NCI-H1694 treated with DMSO at 0.1 percent for 48 hours (cell line): ENCODE data around the gene DCAF10.
"Not testable (repeated sequence)": the region's sequence is repeated elsewhere in the genome, so short reads cannot be mapped to it uniquely, and the experiment has no call there.

Experiments used
- DNase-seq: peaks from one replicate; lab custom pipeline; 2025; lab: John Stamatoyannopoulos, UW

Gene DCAF10

GRCh38 chr9:37908698-37909186 is 108.1 kb downstream of the DCAF10 start:
- DNase-seq: no peak

GRCh38 chr9:37909326-37909725 is 108.7 kb downstream of the DCAF10 start:
- no peak for DNase-seq

- DNase-seq: not testable (repeated sequence)
Observed at GRCh38 chr9:37909836-37910235, 109.2 kb downstream of the DCAF10 start.

GRCh38 chr9:37910271-37910670 is 109.7 kb downstream of the DCAF10 start:
- no peak for DNase-seq

GRCh38 chr9:37911271-37911681 is 110.7 kb downstream of the DCAF10 start:
- DNase-seq: no peak

- DNase-seq: peak; percentile 82
Observed at GRCh38 chr9:37913480-37914153, 113.0 kb downstream of the DCAF10 start.

- no peak for DNase-seq
Observed at GRCh38 chr9:37914154-37914551, 113.6 kb downstream of the DCAF10 start.

GRCh38 chr9:37914701-37915358 is 114.2 kb downstream of the DCAF10 start:
- no peak for DNase-seq

- DNase-seq: no peak
Observed at GRCh38 chr9:37915911-37916470, 115.4 kb downstream of the DCAF10 start.

- no peak for DNase-seq
Observed at GRCh38 chr9:37916471-37917312, 116.1 kb downstream of the DCAF10 start.
